ENCODE data around the gene LY86.

Gene LY86

DNA sequence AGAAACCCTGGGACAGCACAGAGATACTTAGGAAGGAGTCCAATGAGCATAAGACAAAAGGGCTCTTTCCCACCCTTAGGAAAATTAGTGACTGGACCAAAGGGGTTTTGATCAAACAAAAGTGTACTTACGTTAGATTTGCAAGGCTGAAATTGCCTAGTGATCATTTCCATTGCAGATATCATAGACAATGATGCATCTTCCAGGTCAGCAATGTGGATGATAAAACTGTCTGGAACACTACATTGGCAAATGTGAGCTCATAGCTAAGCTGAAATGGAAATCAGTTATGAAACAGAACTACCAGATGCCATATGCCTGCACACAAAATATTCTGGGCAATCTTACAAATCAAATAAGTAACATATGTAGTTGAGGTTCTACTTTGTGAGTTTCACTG is 34.0 kb downstream of the LY86 start:
- no peak for DNase-seq (ENCODE audit: low read depth, low spot score)

DNA sequence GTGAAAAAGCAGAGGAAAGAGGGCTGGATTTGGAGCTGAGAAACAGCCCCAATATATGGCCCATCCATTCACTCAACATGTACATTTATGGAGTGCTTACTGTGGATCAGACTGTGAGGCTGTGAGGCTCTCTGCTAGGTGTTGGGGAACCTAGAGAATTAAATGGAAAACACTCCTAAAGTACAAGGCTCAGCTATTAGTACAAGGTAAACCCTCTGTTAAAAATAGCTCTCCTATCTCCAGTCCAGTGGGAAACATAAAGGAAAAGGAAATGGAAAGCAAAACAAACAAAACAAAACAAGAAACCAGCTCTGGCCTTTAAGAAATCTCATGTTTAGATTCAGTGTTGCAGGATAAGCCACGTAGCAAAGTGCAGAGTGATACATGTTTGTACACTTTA is 35.0 kb downstream of the LY86 start:
- DNase-seq (ENCODE audit: low read depth, low spot score), result no peak

DNA sequence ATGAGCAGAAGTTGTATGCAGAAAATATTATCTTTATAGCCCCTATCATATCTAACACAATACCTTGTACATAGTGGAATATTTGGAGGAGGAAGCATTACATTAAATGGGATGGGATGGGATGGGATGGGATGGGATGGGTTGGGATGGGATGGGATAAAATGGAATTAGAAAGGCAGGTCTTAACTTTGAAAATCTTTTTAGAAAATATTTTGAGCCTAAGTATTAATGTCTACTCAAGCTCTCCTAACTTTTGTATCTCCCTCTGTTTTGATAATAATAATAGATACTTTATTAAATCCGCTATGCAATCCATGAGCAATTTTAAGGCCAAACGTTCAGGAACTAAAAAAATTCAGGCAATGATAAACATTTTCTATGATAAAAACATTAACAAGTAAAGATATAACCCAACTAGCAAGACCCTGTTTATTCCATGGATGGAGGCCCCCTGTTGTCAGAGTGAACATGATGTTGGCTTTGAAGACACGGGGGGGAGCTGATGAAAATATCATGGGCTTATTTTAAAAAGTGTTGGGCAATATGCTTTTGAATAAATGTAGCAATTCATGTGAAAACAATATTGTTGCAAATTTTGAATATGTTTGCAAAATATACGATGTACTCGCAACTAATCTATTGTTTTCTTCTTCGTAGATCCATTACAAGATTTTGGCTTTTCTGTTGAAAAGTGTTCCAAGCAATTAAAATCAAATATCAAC is 35.9 kb downstream of the LY86 start:
- no peak for DNase-seq (ENCODE audit: low read depth, low spot score)

DNA sequence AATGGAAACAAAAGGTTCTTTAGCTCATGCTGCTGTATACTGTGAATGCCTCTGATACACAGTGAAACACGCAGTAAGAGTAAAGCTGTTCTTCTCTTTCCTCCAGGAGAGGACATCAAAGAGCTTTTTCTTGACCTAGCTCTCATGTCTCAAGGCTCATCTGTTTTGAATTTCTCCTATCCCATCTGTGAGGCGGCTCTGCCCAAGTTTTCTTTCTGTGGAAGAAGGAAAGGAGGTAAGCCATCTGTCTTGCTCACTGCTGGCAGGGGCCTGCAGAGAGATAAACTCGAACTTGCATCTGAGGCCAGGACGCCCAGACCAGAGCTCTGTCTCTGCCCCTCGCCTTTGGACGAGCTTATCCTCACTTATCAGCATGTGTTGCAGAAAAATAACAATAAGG is 37.7 kb downstream of the LY86 start:
- no peak for DNase-seq (ENCODE audit: low read depth, low spot score)

DNA sequence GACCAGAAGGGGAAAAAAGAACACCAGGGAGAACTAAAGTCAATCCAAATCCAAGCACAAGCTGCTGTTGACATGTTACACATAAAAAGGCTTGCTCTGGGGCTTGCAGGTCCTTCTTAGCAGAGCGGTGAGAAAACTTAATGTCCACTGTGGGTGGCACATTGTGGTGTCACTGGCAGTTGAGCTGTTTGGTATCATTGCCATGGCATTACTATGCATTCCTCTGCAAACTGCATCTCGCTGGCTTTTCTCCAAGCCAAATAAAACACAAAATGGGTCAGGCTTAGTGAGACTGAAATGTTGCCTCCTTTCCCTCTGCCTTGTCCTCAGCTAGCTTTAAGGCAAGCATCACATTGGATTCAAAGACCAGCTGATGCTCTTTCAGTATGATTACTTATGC is 40.9 kb downstream of the LY86 start:
- DNase-seq (ENCODE audit: low read depth, low spot score), result no peak

DNA sequence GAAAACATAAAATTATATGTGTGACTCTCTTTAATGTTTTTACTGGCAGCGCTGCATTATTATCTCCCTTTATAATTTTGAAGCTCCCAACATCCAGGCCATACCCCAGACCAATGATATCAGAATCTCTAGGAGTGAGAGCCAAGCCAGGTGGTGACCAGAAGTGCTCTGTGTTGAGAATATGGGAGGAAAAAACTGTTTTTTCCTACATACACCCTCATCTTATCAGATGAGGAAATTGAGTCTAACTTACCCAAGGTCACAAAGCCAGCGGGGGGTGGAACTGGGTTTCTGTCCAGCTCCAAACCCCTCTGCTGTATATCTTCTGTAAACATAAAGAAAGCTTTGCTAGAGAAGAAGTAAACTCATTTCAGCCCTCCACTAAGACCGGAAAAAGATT is 42.5 kb downstream of the LY86 start:
- DNase-seq (ENCODE audit: low read depth, low spot score), result no peak

DNA sequence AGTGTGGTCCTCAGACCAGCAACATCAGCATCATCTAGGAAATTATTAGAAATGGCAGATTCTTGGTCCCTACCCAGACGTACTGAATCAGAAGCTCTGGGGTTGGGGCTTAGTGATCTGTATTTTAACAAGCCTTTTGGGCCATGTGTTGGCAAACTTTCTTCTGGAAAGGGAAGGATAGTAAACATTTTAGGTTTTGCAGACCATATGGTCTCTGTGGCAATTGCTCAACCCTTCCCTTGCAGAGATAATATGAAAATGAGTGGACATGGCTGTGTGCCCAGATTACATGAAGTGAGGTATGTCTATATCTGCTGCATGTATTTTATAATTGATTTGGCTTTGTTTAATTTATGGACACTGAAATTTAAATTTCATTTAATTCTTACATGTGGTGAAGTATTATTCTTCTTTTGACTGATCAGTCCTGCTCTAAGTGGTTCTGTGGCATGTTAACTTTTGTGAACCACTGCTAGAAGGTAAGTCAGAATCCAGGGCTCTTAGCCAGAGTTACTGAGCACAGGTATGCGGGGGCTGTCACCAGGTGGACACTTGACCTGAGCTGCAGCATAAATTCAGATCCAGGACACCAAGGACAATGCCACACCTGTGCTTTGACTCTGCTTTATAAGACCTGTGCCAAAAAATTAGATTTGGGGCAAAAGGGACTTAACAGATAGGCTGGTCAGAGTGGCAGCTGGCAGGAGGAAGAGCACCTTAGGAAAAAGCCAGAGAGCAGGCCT is 43.2 kb downstream of the LY86 start:
- no peak for DNase-seq (ENCODE audit: low read depth, low spot score)

DNA sequence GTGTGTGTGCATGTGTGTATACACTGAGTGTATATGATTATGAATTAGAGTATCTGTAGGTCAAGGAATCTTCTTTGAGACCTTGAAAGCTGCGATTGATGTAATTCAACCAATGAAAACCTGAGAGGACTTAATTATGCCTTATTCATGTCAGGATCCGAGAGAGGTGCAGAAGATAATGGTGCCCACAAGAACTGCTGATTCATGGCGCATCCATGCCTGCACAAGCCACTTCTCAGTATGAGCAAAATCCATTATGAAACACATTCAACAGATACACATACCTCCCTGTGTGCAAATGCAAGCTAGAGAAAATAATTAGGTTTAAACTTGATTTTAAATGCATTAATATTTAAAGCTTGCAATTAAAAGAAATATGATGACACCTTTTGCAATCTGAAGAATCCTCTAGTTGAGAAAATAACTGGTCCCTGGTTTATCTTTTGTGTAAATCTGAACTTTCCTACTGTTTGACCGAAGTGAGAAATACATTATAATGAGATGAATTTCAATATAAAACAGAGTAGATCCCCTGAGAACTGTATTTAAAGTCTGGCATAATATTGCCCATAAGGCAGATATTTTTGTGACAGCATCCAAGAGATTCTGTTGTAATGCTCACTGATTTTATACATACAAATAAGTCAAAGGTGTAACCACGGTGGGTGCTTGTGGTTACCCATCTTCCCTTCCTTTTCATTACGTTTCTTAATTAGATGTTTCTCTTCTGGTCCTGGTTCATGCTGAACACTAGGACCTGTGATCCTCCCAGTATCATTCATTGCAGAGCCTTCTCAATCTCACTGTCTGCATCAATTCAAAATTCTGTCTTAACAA is 45.6 kb downstream of the LY86 start:
- DNase-seq (ENCODE audit: low read depth, low spot score), result no peak

DNA sequence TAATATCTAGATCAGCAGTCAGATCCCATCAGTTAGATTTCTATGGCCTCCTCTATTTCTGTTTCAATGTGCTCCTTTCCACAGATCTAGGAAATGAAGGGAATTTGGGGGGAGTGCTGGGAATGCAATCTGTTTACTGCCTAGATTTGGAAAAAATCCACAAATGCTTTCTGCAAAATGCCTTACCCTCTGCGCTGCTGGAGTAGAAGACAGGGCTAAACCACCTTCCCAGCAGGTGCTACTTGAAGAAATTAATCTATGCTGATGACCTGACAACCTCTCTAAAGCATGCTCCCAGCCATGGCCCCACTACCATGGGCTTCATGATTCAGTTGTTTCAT is 46.2 kb downstream of the LY86 start:
- no peak for DNase-seq (ENCODE audit: low read depth, low spot score)

DNA sequence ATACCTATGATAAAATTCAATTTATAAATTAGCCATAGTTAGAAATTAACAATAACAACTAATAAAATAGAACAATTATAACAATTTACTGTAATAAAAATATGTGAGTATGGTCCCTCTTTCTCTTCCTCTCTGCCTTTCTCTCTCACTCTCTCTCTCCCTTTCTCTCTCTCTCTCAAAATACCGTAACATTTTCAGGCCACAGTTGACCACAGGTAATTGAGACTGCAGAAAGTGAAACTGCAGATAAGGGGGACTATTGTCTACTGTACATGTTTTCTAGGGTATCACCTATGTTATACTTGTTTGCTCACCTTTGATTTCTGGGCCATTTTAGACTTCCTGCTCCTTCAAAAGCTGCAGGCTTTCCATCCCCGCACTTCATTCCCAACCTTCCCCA is 46.8 kb downstream of the LY86 start:
- no peak for DNase-seq (ENCODE audit: low read depth, low spot score)

DNA sequence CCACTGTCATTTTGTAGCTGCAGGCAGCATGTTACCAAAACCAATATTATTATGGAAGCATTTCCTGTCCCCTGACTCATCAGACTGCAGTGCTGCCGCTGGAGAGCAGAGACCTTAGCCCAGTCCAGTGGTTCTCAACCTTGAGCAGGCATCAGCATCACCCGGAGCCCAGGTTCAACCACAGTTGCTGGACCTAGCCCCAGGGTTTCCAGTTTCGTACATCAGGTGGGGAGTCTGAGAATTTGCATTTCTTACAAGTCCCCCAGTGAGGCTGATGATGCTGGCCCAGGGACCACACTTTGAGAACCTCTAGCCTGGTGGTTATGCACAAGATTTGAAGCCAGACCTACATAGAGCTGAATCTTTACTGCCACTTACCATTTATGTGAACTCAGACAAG is 47.3 kb downstream of the LY86 start:
- no peak for DNase-seq (ENCODE audit: low read depth, low spot score)

DNA sequence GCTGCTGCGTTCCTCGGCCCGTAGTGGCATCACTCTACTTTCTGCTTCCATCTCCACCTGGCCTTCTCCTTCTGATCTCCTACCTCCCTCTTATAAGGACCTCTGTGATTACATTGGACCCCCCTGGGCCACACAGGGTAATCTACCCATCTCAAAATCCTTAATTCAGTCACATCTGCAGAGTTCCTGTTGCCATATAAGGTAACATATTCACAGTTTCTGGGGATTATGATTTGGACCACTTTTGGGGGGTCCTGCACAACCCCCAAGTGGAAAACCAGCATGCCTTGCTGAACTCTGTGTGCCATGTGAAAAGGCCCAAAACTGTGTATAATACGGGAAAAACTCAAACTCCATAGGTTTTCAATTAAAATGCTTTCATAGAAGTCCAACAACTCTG is 51.1 kb downstream of the LY86 start:
- DNase-seq (ENCODE audit: low read depth, low spot score), result no peak

DNA sequence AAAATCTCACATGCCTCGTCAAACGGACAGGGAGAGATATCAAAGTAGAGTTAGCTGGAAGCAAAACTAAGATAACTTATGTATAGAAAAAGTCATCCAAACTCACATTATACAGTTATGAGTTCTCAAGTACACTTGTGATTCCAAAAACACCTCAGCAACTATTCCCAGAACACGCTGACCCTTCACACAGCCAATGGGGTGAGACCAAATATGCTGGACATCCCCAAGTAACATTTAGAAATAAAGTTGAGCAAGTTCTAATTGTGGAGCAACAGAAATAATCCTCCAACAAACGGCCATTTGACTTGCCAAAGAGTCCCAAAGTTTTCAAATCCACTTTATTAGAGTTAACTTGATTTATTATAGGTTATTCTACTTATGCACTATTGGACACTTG is 52.4 kb downstream of the LY86 start:
- DNase-seq (ENCODE audit: low read depth, low spot score), result no peak

DNA sequence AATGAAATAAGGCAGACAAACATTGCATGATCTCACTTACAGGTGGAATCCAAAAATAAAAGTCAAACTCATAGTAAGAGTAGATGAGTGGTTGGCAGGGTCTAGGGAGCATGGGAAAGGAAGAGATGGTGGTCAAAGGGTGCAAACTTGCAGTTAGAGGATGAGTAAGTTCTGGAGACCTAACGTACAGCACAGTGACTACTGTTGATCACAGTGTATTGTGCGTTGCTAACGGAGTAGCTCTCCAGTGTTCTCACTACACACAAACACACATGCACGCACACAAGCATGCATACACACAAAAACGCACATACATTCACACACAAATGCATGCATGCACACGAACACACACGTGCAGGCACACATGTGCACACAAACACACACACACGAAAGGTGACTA is 54.9 kb downstream of the LY86 start:
- no peak for DNase-seq (ENCODE audit: low read depth, low spot score)

DNA sequence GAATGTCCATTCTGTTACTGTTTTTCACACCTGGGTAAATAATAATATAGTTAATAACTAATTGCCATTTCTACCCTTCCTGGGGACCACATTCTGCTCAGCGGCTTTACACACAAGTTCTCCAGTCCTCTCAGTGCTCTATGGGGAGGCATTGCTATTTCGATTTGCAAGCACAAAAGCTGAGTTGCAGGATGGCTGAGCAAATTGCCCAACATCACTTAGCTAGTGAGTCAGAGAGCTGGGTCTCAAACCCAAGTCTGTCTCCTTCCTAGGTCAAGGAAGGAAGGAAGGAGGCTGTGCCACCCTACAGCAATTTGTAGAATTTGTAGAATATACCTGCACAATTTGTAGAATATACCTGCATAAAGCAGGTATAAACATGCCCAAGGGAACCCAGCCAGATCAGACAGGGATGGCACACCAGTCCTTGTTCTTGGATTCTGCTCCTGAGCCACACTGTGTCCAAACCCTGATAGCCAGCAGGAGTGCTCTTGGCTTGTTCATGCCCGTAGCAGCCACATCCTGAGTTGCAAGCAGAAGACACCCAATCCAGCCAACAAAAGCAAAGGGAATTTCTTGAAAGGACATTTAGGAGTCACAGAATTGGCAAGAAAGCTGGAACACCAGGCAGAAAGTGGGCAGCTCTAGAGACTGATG is 56.9 kb downstream of the LY86 start:
- DNase-seq (ENCODE audit: low read depth, low spot score), result no peak

DNA sequence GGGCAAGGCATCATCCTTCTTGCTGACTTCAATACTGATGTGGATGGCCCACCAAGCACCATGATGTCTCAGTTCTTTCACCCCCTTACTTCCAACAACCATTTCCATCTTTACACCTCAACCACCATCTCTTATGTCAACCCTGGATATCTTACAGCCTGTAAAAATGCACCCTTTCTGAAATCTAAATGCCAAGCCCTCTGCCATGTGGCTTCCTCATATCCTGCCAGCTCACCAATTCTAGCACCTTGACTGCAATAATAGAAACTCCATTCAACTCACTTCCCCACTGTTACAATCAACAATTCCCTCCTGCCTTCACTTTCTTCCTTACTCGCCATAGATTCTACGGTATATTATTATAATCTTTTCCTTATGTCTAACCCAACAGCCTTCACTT is 57.9 kb downstream of the LY86 start:
- DNase-seq (ENCODE audit: low read depth, low spot score), result no peak

DNA sequence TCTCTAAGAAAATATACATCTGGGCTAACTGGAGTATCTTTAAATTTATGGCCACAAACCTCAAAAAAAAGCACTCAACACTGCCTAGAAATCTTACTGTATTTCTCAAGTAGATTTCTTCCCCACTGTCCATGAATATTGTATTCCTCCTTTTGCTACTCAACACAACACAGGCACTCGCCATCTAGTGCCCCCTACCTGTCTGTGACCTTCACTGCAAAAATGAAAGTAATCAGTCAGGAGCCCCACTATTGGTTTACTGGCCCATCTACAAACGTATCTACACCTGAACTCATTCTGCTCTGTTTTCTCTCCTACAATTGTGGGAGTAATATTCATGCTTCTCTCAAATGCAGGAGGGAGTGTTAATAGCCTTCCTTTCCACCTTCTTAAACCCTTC is 58.3 kb downstream of the LY86 start:
- DNase-seq (ENCODE audit: low read depth, low spot score), result no peak

DNA sequence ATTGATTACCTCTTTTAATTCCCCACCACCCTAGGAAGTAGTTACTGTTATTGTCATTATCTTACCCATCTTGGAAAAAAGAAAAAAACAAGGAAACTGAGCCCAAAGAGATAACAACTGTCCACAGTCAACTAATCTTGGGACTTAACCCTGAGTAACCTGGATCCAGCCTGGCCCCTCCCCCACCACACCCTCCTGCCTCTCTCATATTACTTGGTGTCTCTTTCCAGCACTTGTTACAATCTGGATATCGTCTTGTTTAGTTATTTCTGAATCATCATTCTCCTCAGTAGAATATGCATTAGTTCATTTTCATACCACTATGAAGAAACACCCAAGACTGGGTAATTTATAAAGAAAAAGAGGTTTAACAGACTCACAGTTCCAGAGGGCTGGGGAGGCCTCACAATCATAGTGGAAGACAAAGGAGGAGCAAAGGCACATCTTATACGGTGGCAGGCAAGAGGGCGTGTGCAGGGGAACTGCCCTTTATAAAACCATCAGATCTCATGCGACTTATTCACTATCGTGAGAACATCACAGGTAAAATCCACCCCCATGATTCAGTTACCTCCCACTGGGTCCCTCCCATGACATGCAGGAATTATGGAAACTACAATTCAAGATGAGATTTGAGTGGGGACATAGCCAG is 60.3 kb downstream of the LY86 start:
- no peak for DNase-seq (ENCODE audit: low read depth, low spot score)

DNA sequence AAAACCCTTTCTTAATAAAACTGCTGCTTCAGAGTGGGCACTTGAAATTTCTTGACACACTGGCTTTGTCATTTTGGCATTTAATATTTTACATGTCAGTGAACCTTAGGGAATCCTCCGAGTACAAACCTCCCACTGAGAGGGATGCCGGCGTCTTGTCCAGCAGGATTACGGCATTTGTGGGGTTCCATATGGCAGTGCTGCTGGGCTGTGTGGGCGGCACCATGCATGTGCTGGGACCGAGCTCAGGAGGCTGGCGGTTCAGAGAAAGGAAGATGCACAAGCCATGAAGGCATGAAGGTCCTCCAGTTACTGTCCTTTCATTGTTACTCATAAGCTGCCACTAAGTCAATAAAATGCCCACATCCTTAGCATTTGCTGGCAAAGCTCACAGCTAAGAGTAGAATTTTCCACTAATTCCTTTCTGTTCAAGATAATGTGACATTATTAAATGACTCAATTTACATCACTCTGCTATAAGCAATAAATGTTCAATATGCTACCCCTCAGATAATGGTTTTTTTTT is 61.4 kb downstream of the LY86 start:
- DNase-seq (ENCODE audit: low read depth, low spot score), result no peak

DNA sequence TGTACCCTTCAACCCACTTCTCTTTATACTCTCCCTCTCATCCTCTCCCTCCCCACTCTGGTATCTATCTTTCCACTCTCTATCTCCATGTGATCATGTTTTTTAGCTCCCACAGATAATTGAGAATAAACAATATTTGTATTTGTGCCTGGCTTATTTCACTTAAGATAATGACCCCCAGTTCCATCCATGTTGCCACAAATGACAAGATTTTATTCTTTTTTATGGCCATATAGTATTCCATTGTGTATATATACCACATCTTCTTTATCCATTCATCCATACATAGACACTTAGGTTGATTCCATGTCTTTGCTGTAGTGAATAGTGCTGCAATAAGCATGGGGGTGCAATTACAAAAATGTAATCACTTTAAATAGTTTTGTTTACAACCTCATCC is 62.3 kb downstream of the LY86 start:
- DNase-seq (ENCODE audit: low read depth, low spot score), result no peak

DNA sequence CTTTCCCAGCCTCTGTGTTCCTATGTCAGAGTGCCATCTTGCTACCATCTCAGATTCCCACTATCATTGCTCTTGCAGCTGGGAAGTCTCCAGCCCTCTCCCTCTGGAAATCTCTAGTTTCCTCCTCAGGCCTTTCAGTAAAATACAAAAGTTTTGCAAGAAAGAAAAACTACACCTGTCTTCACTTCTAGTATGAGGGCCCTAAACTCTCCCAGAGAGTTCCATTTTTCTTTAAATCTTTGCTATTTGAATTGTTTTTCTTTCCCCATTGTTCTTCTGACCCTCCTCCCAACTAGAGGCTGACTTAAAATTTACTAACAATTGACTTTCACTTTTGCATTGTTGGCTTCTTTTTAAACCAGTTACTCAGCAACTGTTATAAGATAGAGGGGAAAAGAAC is 62.8 kb downstream of the LY86 start:
- DNase-seq (ENCODE audit: low read depth, low spot score), result no peak

DNA sequence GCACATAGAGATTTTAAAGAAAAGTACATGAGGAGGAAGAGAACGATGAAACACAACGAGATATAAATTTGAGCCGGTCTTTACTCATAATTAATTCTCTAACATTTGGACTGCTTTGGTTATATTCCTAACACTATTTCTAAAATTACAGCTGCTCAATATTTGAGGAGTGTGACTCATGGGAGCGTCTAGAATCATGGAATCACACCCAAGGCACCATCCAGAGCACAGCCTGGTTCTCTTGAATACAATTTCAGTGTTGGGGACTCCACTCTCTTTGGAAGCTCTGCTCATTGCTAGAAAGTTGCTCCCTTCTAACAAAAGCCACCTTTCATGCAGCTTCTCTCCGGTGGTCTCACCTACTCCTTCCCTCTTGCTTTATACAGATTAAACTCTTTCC is 64.4 kb downstream of the LY86 start:
- DNase-seq (ENCODE audit: low read depth, low spot score), result no peak

Measured in brain pericyte (primary cell).